ENCODE results near the gene PLEKHA6. TPM values are rescaled to one million over a fixed set of nuclear protein-coding genes. Genes with fewer than 3 reads are reported as not detected.

PLEKHA6 gene
- total and polyA plus RNA-seq, 2 donors (not counting 1 experiment from before 2014, with no cell fraction given), result 0.31 to 0.47 TPM

DNA sequence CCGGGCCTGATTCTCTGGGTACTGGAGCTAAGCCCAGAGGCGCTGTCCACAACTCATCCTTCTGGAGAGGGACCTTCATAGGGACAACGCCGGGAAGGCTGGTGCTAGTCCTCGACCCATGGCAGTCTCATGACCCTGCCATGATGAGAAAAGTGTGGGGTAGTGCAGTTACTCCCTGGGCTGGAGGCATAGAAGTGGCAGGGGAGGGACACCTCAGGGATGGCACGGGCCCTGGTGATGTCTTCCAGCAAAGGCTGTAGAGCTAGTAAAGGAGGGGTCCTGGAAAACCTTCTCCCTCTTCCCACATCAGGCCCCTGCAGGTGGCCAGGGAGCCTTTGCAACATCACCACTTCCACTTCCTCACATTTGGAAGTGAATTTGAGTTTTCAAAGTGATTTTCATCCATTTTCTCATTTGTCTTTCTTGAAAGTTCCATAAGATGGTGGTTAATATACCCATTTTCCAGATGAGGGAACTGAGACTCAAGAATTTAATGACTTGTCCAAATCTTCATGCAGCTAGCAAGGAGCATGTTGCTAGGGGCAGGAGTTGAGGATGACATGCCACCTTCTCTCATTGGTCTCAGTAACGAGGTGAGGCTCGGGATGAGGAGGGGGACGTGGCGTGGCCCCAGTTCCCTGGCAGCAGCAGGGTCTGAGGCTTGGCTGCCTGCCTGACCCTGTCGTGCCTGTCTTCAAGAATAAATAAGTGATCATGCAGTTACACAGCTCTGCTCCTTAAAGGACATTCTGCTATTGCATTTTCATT, 142.7 kb downstream of the PLEKHA6 start:
- no peak for DNase-seq
- Histone ChIP-seq H3K9me3 (ENCODE audit: control extremely low read depth in 1 of 3, control insufficient read depth in 2 of 3, insufficient read depth in 1 of 3, low read length in 2 of 3) (peaks cover 0 to 10% (median 0%) of the 10 kb centered on the region in 3 donors), H3K79me2 (ENCODE audit: control insufficient read depth, insufficient read depth, low read length) (no peaks in the 10 kb centered on the region), H3K36me3 (replicated peaks in 1 of 2; ENCODE audit: control extremely low read depth in 1 of 2, control insufficient read depth in 1 of 2, extremely low read depth in 1 of 2, insufficient read depth in 2 of 2, low read length in 1 of 2) (no peaks in the 10 kb centered on the region), H3K4me3 (ENCODE audit: control extremely low read depth in 1 of 5, extremely low read depth in 1 of 5, insufficient read depth in 1 of 5, low read depth in 2 of 5, low read length in 4 of 5) (no peak overlapping the region), H3K4me1 (ENCODE audit: control insufficient read depth in 2 of 2, insufficient read depth in 2 of 2, low read length in 2 of 2) (peaks cover 12 to 15% of the 10 kb centered on the region in 2 donors), H2AFZ (ENCODE audit: insufficient read depth, low read depth, low read length, poor library complexity, severe bottlenecking) (no peak overlapping the region), H3K9ac (ENCODE audit: low read length) (no peak overlapping the region), H3K4me2 (replicated peaks; ENCODE audit: low read depth, low read length, poor library complexity, severe bottlenecking) (no peak overlapping the region), H3K27ac (ENCODE audit: low read length in 2 of 2) (no peak overlapping the region), H3K27me3 (replicated peaks in 1 of 4; ENCODE audit: control extremely low read depth in 1 of 4, control insufficient read depth in 3 of 4, insufficient read depth in 4 of 4, low read length in 3 of 4) (peaks cover 0 to 14% (median 7%) of the 10 kb centered on the region in 4 experiments), H4K20me1 (ENCODE audit: control insufficient read depth, insufficient read depth, low read length, poor library complexity, severe bottlenecking) (no peaks in the 10 kb centered on the region)
- Mint-ChIP-seq H3K27ac (no peak overlapping the region), H3K27me3 (peaks cover 8% of the 10 kb centered on the region), H3K4me1 (peaks cover 7% of the 10 kb centered on the region), H3K4me3 (no peak overlapping the region), H3K9me3 (ENCODE audit: insufficient read depth) (peaks cover 3% of the 10 kb centered on the region)
- ATAC-seq (ENCODE audit: low read depth), result no peak
- intact Hi-C loops (cut with micrococcal nuclease), result no loop called here
- POLR2A ChIA-PET, result no interaction called here
- CTCF ChIA-PET, result no interaction called here
- 90% methylated on average over 10 of the region's 11 CpGs for WGBS (ENCODE audit: insufficient coverage)
- TF ChIP-seq, protein P1, sequence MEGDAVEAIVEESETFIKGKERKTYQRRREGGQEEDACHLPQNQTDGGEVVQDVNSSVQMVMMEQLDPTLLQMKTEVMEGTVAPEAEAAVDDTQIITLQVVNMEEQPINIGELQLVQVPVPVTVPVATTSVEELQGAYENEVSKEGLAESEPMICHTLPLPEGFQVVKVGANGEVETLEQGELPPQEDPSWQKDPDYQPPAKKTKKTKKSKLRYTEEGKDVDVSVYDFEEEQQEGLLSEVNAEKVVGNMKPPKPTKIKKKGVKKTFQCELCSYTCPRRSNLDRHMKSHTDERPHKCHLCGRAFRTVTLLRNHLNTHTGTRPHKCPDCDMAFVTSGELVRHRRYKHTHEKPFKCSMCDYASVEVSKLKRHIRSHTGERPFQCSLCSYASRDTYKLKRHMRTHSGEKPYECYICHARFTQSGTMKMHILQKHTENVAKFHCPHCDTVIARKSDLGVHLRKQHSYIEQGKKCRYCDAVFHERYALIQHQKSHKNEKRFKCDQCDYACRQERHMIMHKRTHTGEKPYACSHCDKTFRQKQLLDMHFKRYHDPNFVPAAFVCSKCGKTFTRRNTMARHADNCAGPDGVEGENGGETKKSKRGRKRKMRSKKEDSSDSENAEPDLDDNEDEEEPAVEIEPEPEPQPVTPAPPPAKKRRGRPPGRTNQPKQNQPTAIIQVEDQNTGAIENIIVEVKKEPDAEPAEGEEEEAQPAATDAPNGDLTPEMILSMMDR (IDR thresholded peaks at IDR 0.05), result no peak
- TF ChIP-seq EZH2 (IDR thresholded peaks at IDR 0.05; ENCODE audit: borderline replicate concordance, insufficient read depth, low read depth, low read length, poor library complexity, severe bottlenecking), result no peak

DNA sequence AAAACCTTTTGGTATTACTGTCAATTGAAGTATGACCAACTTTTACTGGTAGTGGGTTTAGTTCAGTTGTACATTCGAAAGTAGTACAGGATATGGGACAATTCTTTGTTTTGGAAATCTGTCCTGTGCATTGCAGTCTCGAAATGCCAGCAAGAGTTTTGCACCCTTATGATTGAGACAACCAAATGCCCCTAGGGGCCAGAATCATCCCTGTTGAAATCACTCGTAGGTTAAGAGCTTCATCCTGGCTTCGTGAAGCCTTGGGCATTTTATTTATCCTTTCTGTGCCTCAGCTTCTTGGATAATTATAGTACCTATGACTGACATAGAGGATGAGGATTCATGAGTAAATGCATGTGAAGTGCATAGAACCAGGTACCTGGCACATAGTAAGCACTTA, 143.5 kb downstream of the PLEKHA6 start:
- peaks cover 8% of the 10 kb centered on the region for H3K27me3 Mint-ChIP-seq
- no peaks in the 10 kb centered on the region for H3K79me2 ChIP-seq (ENCODE audit: control insufficient read depth, insufficient read depth, low read length)
- H2AFZ ChIP-seq (ENCODE audit: insufficient read depth, low read depth, low read length, poor library complexity, severe bottlenecking), result no peak overlapping the region
- intact Hi-C loops (cut with micrococcal nuclease), result no loop called here
- H3K4me2 ChIP-seq (replicated peaks; ENCODE audit: low read depth, low read length, poor library complexity, severe bottlenecking), result no peak overlapping the region
- CTCF ChIA-PET, result no interaction called here
- H3K9ac ChIP-seq (ENCODE audit: low read length), result no peak overlapping the region
- no peaks in the 10 kb centered on the region for H4K20me1 ChIP-seq (ENCODE audit: control insufficient read depth, insufficient read depth, low read length, poor library complexity, severe bottlenecking)
- TF ChIP-seq, protein P1 (IDR thresholded peaks at IDR 0.05), result no peak
- TF ChIP-seq EZH2 (IDR thresholded peaks at IDR 0.05; ENCODE audit: borderline replicate concordance, insufficient read depth, low read depth, low read length, poor library complexity, severe bottlenecking), result no peak
- H3K9me3 ChIP-seq (ENCODE audit: control extremely low read depth in 1 of 3, control insufficient read depth in 2 of 3, insufficient read depth in 1 of 3, low read length in 2 of 3), result peaks cover 0 to 10% (median 0%) of the 10 kb centered on the region in 3 donors
- WGBS (ENCODE audit: insufficient coverage), result 88% methylated on average over 3 of the region's 4 CpGs
- H3K27me3 ChIP-seq (replicated peaks in 1 of 4; ENCODE audit: control extremely low read depth in 1 of 4, control insufficient read depth in 3 of 4, insufficient read depth in 4 of 4, low read length in 3 of 4), result peaks cover 0 to 17% (median 7%) of the 10 kb centered on the region in 4 experiments
- DNase-seq, result no peak
- no peak overlapping the region for H3K27ac ChIP-seq (ENCODE audit: low read length in 2 of 2)
- H3K9me3 Mint-ChIP-seq (ENCODE audit: insufficient read depth), result peaks cover 3% of the 10 kb centered on the region
- H3K4me3 Mint-ChIP-seq, result no peak overlapping the region
- no peaks in the 10 kb centered on the region for H3K36me3 ChIP-seq (replicated peaks in 1 of 2; ENCODE audit: control extremely low read depth in 1 of 2, control insufficient read depth in 1 of 2, extremely low read depth in 1 of 2, insufficient read depth in 2 of 2, low read length in 1 of 2)
- no peak overlapping the region for H3K27ac Mint-ChIP-seq
- H3K4me1 Mint-ChIP-seq, result peaks cover 7% of the 10 kb centered on the region
- POLR2A ChIA-PET, result no interaction called here
- ATAC-seq (ENCODE audit: low read depth), result no peak
- H3K4me3 ChIP-seq (ENCODE audit: control extremely low read depth in 1 of 5, extremely low read depth in 1 of 5, insufficient read depth in 1 of 5, low read depth in 2 of 5, low read length in 4 of 5), result no peak overlapping the region
- peaks cover 12 to 15% of the 10 kb centered on the region in 2 donors for H3K4me1 ChIP-seq (ENCODE audit: control insufficient read depth in 2 of 2, insufficient read depth in 2 of 2, low read length in 2 of 2)
